NAMALWA (cell line): Measurements from ENCODE around the gene MPZL3.

Experiments
- DNase-seq: peaks from one replicate; pipeline ENCODE4 v3.0.0-alpha.2; 2015; ENCODE audit warnings: low spot score

Gene MPZL3

GRCh38 chr11:118251858-118252652, at the start of gene MPZL3:
Gene MPZL3, minus strand, starts transcription at chr11:118252365. Its CDS starts 71 bp downstream, at chr11:118252294.
- peak; percentile 92 for DNase-seq

GRCh38 chr11:118301600-118302195, 49.5 kb upstream of the MPZL3 start:
- no peak for DNase-seq

GRCh38 chr11:118295815-118296454, 43.8 kb upstream of the MPZL3 start:
- DNase-seq, result peak; percentile 34

GRCh38 chr11:118295199-118295598, 43.0 kb upstream of the MPZL3 start:
- DNase-seq, result peak; percentile 17

GRCh38 chr11:118294053-118294452, 41.9 kb upstream of the MPZL3 start:
- no peak for DNase-seq

- DNase-seq, result no peak
Observed at GRCh38 chr11:118291477-118292135, 39.4 kb upstream of the MPZL3 start.

- DNase-seq, result peak; percentile 28
Observed at GRCh38 chr11:118290923-118291322, 38.8 kb upstream of the MPZL3 start.

- DNase-seq, result no peak
Observed at GRCh38 chr11:118289401-118289800, 37.2 kb upstream of the MPZL3 start.

GRCh38 chr11:118287006-118287405, 34.8 kb upstream of the MPZL3 start:
- no peak for DNase-seq

GRCh38 chr11:118286545-118286944, 34.4 kb upstream of the MPZL3 start:
- DNase-seq, result no peak

- no peak for DNase-seq
Observed at GRCh38 chr11:118283756-118284350, 31.7 kb upstream of the MPZL3 start.

GRCh38 chr11:118283037-118283636, 31.0 kb upstream of the MPZL3 start:
- no peak for DNase-seq

GRCh38 chr11:118282606-118283005, 30.4 kb upstream of the MPZL3 start:
- no peak for DNase-seq

- DNase-seq, result no peak
Observed at GRCh38 chr11:118281284-118281683, 29.1 kb upstream of the MPZL3 start.

GRCh38 chr11:118277312-118277711, 25.1 kb upstream of the MPZL3 start:
- DNase-seq, result no peak

GRCh38 chr11:118276422-118276821, 24.3 kb upstream of the MPZL3 start:
- no peak for DNase-seq

GRCh38 chr11:118275176-118275575, 23.0 kb upstream of the MPZL3 start:
- DNase-seq, result no peak

- DNase-seq, result no peak
Observed at GRCh38 chr11:118274186-118274585, 22.0 kb upstream of the MPZL3 start.

GRCh38 chr11:118272001-118272400, 19.8 kb upstream of the MPZL3 start:
- DNase-seq, result no peak

- DNase-seq, result peak; percentile 20
Observed at GRCh38 chr11:118267486-118267885, 15.3 kb upstream of the MPZL3 start.

GRCh38 chr11:118265954-118266353, 13.8 kb upstream of the MPZL3 start:
- no peak for DNase-seq
